LNCAP (cell line): ENCODE data around the gene DGKQ.

Source experiments
- TF ChIP-seq, protein P1 (sequence below): fragments of 450-650 bp; IDR thresholded peaks from 2 replicates; pipeline ENCODE4 v1.5.1; 2017; ENCODE audit warnings: mild to moderate bottlenecking

Gene DGKQ

DNA sequence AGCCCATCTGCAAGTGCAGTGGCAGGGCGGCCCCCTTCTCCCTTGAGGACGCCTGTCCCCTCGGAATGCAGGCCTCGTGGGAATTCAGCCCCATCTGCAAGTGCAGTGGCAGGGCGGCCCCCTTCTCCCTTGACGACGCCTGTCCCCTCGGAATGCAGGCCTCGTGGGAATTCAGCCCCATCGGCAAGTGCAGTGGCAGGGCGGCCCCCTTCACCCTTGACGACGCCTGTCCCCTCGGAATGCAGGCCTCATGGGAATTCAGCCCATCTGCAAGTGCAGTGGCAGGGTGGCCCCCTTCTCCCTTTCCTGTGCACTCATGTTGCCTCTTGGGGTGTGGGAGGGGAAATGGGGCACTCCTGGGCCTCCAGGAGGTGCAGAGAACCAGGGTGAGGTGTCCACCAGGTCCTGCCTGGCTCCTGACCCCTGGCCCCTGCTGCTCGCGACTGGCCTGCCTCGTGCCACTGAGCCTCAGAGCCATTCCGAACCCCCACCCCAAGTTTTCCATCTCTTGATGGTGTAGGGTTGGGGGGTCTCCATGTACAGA, 26.6 kb upstream of the DGKQ start:
- TF ChIP-seq, protein P1, sequence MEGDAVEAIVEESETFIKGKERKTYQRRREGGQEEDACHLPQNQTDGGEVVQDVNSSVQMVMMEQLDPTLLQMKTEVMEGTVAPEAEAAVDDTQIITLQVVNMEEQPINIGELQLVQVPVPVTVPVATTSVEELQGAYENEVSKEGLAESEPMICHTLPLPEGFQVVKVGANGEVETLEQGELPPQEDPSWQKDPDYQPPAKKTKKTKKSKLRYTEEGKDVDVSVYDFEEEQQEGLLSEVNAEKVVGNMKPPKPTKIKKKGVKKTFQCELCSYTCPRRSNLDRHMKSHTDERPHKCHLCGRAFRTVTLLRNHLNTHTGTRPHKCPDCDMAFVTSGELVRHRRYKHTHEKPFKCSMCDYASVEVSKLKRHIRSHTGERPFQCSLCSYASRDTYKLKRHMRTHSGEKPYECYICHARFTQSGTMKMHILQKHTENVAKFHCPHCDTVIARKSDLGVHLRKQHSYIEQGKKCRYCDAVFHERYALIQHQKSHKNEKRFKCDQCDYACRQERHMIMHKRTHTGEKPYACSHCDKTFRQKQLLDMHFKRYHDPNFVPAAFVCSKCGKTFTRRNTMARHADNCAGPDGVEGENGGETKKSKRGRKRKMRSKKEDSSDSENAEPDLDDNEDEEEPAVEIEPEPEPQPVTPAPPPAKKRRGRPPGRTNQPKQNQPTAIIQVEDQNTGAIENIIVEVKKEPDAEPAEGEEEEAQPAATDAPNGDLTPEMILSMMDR: no peak

DNA sequence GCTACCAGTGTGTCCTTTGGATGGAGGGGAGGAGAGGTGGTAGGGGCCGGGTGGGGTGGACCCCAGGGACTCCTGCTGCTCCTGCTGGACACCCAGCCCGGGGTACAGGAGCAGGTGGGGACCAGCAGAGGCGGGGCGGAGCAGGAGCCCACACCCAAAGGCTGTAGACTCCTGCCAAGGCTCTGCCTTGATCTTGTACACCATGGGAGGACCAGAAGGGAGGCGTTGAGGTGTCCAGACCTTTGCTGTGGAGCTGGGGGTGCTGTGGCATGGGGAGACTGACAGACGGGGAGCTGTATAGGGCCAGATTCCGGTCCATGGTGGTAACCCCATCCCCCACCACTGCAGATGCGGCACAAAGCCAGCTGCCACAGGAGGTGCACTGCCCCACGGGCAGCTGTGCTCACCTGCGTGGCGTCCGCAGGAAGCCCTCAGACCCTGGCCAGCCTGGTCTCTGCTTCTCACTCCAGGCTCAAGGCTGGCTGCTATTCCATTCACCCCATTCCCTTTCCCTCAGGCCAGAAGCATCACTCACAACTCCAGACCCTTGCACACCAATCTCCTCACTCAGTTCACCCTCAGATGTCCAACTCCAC, 24.8 kb upstream of the DGKQ start:
- TF ChIP-seq, protein P1: no peak

DNA sequence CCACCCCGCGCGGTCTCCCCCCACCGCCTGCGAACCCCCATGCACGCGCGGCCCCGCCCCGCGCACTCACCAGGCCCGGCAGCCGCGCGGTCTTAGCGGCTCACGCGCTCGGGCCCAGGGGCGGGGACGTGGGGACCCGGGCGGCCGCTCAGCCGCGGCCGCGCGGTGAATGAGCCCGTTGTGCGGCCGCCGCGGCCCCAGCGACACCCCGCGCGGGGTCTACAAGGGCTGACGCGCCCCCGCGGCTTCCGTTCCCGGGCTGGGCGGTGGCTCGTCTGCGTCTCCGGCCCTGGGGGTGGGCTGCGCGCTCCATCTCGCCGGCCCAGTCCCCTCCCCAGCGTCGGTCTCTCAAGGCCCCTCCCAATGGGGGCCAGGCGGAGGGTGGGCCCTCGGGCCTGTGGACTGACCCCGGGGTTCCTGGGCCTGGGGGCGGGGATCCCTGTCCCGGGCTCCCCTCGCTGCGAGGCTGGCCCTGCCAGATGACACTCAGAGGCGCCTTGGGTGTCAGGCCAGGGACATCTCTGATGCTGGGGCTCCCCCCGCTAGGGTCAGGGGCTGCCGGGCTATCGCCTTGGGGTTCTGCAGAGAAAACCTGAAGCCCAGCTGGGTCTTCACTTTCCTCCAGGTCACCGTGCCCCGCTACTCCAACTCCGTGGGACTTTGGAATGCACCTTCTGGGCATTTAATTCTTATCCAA, 24.2 kb upstream of the DGKQ start:
- TF ChIP-seq, protein P1: no peak

DNA sequence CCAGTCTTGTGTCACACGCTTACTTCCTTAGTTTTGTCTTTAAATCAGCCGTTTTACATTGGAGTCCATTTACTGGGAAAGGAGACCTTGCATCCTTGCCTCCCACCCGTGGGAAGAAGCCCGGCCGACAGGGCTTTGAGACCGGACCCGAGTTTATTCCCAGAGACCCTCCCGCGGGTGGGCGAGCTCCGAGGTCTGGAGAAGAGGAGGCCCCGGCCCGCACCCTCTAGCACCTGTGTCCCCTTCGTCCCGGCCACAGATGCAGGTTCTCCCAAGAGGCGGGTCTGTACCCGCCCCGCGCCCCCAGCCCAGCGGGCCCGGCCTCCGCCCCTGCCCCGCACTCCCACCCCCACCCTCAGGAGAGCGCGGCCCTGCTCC, 23.6 kb upstream of the DGKQ start:
- TF ChIP-seq, protein P1: no peak

DNA sequence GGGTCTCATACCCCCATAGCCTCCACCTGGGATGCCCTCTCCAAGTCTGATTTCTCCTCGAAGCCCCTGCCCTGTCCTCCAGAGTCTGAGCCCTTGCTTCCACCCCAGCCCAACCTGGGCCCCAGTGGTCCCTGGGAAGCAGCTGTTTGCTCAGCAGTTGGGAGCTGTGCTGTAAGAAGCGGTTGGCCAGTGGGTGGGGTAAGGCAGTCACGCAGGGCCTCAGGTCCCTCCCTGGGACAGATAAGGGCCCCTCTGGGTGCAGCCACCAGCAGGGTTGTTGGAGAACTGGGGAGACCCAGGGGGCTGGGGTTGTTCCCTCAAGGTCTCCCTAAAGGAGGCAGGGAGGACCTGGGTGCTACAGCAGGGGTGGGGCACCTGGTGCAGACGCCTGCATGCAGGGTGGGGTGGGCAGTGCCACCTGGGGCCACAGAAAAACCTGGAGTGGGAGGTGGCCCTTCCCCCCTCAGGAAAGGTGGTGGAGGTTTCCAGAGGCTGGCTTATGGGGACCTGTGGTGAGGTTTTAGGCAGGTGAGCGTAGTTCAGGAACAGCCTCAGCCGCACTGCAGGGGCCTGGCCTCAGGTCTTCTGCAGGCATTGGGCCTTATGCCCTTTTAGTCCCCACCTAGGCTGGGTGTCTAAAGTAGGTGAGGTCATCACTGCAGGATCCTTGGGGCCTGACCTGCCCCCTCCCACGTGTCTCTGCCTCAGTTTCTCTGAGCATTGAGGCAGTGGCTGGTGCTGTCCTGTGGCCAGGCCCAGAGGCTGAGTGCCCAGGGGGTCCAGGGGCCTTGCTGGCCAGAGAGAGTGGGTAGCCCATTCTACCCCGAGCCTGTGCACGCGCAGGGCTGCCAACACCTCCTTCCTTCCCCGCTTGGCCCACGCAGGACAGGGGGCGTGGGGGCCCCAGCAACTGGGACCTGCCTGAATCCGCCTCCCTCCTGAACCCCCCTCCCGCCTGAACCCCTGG, 22.9 kb upstream of the DGKQ start:
- TF ChIP-seq, protein P1: no peak

DNA sequence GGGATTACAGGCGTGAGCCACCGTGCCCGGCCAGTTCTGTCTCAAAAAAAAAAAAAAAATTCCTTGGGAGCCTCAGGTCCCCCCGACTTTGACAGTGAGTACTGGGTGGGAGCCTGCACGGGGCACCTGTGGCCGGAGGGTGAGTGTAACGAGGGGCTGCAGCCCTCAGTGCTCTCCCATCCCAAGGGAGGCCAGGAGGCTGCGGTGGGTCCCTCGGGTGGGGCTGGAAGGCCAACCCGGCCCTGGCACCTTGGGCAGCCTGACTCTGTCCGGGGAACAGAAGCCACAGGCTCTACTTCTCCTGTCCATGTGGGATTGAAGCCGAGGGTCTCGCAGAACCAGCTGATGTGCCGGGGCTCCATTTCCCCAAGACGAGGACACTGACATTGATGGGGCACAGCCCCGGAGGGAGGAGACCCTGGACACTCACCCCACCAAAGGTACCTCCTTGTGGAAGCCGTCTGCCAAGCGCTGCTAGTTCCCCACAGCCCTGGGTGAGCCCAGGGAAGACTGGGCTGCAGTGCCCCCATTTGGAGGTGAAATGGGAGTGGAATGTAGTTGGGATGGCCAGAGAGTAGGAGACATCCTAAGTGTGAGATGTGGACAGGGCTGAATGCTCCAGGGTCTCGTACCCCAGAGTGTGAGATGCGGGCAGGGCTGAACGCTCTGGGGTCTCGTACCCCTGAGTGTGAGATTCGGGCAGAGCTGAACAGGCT, 22.1 kb upstream of the DGKQ start:
- TF ChIP-seq, protein P1: no peak
